DMS114 treated with DMSO at 0.1 percent for 48 hours (cell line): ENCODE measurements around the gene CDHR3.

Experiments
- DNase-seq: peaks from one replicate; lab custom pipeline; 2025; ENCODE audit not compliant: unreplicated experiment; lab: John Stamatoyannopoulos, UW

The CDHR3 gene

GRCh38 chr7:106045586-106045985, 82.5 kb downstream of the CDHR3 start:
- DNase-seq = no peak

GRCh38 chr7:106047184-106047583, 84.1 kb downstream of the CDHR3 start:
- DNase-seq = no peak

GRCh38 chr7:106047818-106048705, 85.0 kb downstream of the CDHR3 start:
- DNase-seq = no peak

- no peak for DNase-seq
Observed at GRCh38 chr7:106048706-106049020, 85.6 kb downstream of the CDHR3 start.

- no peak for DNase-seq
Observed at GRCh38 chr7:106049139-106049752, 86.2 kb downstream of the CDHR3 start.

GRCh38 chr7:106050002-106050745, 87.1 kb downstream of the CDHR3 start:
- no peak for DNase-seq

- DNase-seq = no peak
Observed at GRCh38 chr7:106050746-106051117, 87.7 kb downstream of the CDHR3 start.

- DNase-seq = no peak
Observed at GRCh38 chr7:106052681-106053080, 89.6 kb downstream of the CDHR3 start.

GRCh38 chr7:106053109-106053508, 90.0 kb downstream of the CDHR3 start:
- no peak for DNase-seq

GRCh38 chr7:106054156-106054910, 91.3 kb downstream of the CDHR3 start:
- no peak for DNase-seq

- DNase-seq = no peak
Observed at GRCh38 chr7:106054971-106055532, 92.0 kb downstream of the CDHR3 start.

GRCh38 chr7:106056513-106057203, 93.6 kb downstream of the CDHR3 start:
- DNase-seq = peak; percentile 59

GRCh38 chr7:106057204-106057961, 94.3 kb downstream of the CDHR3 start:
- no peak for DNase-seq

- DNase-seq = no peak
Observed at GRCh38 chr7:106057962-106058927, 95.2 kb downstream of the CDHR3 start.

- no peak for DNase-seq
Observed at GRCh38 chr7:106058928-106059324, 95.9 kb downstream of the CDHR3 start.

- DNase-seq = no peak
Observed at GRCh38 chr7:106059556-106059955, 96.5 kb downstream of the CDHR3 start.

GRCh38 chr7:106060394-106060920, 97.4 kb downstream of the CDHR3 start:
- no peak for DNase-seq

- DNase-seq = no peak
Observed at GRCh38 chr7:106061301-106061979, 98.4 kb downstream of the CDHR3 start.
